ENCODE data around the gene DNAJC7. TPM values are rescaled to one million over a fixed set of nuclear protein-coding genes. Genes with fewer than 3 reads are reported as not detected.
A peak's percentile ranks its signal among the peaks of the same experiment; 100 is the strongest.
"Not testable (repeated sequence)": the region's sequence is repeated elsewhere in the genome, so short reads cannot be mapped to it uniquely, and the experiment has no call there.

The DNAJC7 gene
- total RNA-seq, 3 donors from 2014 or later: 144 to 154 (median 147) TPM

GRCh38 chr17:41956522-41956921 is 60.7 kb downstream of the DNAJC7 start:
- no peaks in the 10 kb centered on the region for H3K36me3 Mint-ChIP-seq (ENCODE audit: insufficient read depth)
- no peaks in the 10 kb centered on the region for H3K4me1 Mint-ChIP-seq (ENCODE audit: low read depth)
- no peak overlapping the region for H3K4me3 Mint-ChIP-seq
- H3K9me3 Mint-ChIP-seq: no peaks in the 10 kb centered on the region
- DNase-seq (no peak), ATAC-seq (no peak)
- no peaks in the 10 kb centered on the region for H3K27me3 Mint-ChIP-seq (ENCODE audit: low read depth)

- Mint-ChIP-seq H3K27me3 (ENCODE audit: low read depth) (no peaks in the 10 kb centered on the region), H3K4me3 (no peak overlapping the region), H3K36me3 (ENCODE audit: insufficient read depth) (no peaks in the 10 kb centered on the region), H3K9me3 (no peaks in the 10 kb centered on the region), H3K4me1 (ENCODE audit: low read depth) (no peaks in the 10 kb centered on the region)
- no peak for ATAC-seq
- no peak for DNase-seq
These were observed 68.3 kb downstream of the DNAJC7 start for GRCh38 chr17:41948762-41949460.

GRCh38 chr17:41944943-41945342 is 72.3 kb downstream of the DNAJC7 start:
- Mint-ChIP-seq H3K4me1 (ENCODE audit: low read depth) (no peaks in the 10 kb centered on the region), H3K9me3 (no peaks in the 10 kb centered on the region), H3K36me3 (ENCODE audit: insufficient read depth) (no peaks in the 10 kb centered on the region), H3K4me3 (no peak overlapping the region), H3K27me3 (ENCODE audit: low read depth) (no peaks in the 10 kb centered on the region)
- no peak for ATAC-seq
- no peak for DNase-seq

- Mint-ChIP-seq H3K9me3 (no peaks in the 10 kb centered on the region), H3K4me3 (no peak overlapping the region), H3K27me3 (ENCODE audit: low read depth) (no peaks in the 10 kb centered on the region), H3K36me3 (ENCODE audit: insufficient read depth) (no peaks in the 10 kb centered on the region), H3K4me1 (ENCODE audit: low read depth) (no peaks in the 10 kb centered on the region)
- ATAC-seq (no peak), DNase-seq (no peak)
These were observed 73.7 kb downstream of the DNAJC7 start for GRCh38 chr17:41943492-41943891.

GRCh38 chr17:41942626-41943373 is 74.4 kb downstream of the DNAJC7 start:
- no peak overlapping the region for H3K4me3 Mint-ChIP-seq

GRCh38 chr17:41941168-41941567 is 76.1 kb downstream of the DNAJC7 start:
- ATAC-seq (no peak), DNase-seq (no peak)
- H3K4me1 Mint-ChIP-seq (ENCODE audit: low read depth): no peaks in the 10 kb centered on the region
- no peaks in the 10 kb centered on the region for H3K9me3 Mint-ChIP-seq
- H3K4me3 Mint-ChIP-seq: no peak overlapping the region
- no peaks in the 10 kb centered on the region for H3K36me3 Mint-ChIP-seq (ENCODE audit: insufficient read depth)
- H3K27me3 Mint-ChIP-seq (ENCODE audit: low read depth): no peaks in the 10 kb centered on the region

More at GRCh38 chr17:41942626-41943373, 74.4 kb downstream of the DNAJC7 start:
- Mint-ChIP-seq H3K36me3 (ENCODE audit: insufficient read depth) (no peaks in the 10 kb centered on the region), H3K4me1 (ENCODE audit: low read depth) (no peaks in the 10 kb centered on the region), H3K27me3 (ENCODE audit: low read depth) (no peaks in the 10 kb centered on the region), H3K9me3 (no peaks in the 10 kb centered on the region)
- no peak for DNase-seq
- no peak for ATAC-seq

- Mint-ChIP-seq H3K4me3 (no peak overlapping the region), H3K27me3 (ENCODE audit: low read depth) (no peaks in the 10 kb centered on the region), H3K36me3 (ENCODE audit: insufficient read depth) (no peaks in the 10 kb centered on the region), H3K4me1 (ENCODE audit: low read depth) (no peaks in the 10 kb centered on the region), H3K9me3 (no peaks in the 10 kb centered on the region)
- ATAC-seq (no peak), DNase-seq (no peak)
These were observed 77.5 kb downstream of the DNAJC7 start for GRCh38 chr17:41939693-41940090.

GRCh38 chr17:41939044-41939692 is 78.1 kb downstream of the DNAJC7 start:
- no peaks in the 10 kb centered on the region for H3K36me3 Mint-ChIP-seq (ENCODE audit: insufficient read depth)
- DNase-seq (no peak), ATAC-seq (no peak)
- H3K4me1 Mint-ChIP-seq (ENCODE audit: low read depth): no peaks in the 10 kb centered on the region
- no peaks in the 10 kb centered on the region for H3K9me3 Mint-ChIP-seq
- no peak overlapping the region for H3K4me3 Mint-ChIP-seq
- H3K27me3 Mint-ChIP-seq (ENCODE audit: low read depth): no peaks in the 10 kb centered on the region

GRCh38 chr17:41937970-41938954 is 79.0 kb downstream of the DNAJC7 start:
- DNase-seq (no peak), ATAC-seq (no peak)
- H3K4me1 Mint-ChIP-seq (ENCODE audit: low read depth): no peaks in the 10 kb centered on the region
- no peaks in the 10 kb centered on the region for H3K9me3 Mint-ChIP-seq
- no peaks in the 10 kb centered on the region for H3K36me3 Mint-ChIP-seq (ENCODE audit: insufficient read depth)
- no peaks in the 10 kb centered on the region for H3K27me3 Mint-ChIP-seq (ENCODE audit: low read depth)
- no peak overlapping the region for H3K4me3 Mint-ChIP-seq

- no peak for ATAC-seq
- no peak overlapping the region for H3K4me3 Mint-ChIP-seq
- peaks cover 8% of the 10 kb centered on the region for H3K4me1 Mint-ChIP-seq (ENCODE audit: low read depth)
- no peak for DNase-seq
- no peaks in the 10 kb centered on the region for H3K27me3 Mint-ChIP-seq (ENCODE audit: low read depth)
- H3K36me3 Mint-ChIP-seq (ENCODE audit: insufficient read depth): no peaks in the 10 kb centered on the region
- H3K9me3 Mint-ChIP-seq: no peaks in the 10 kb centered on the region
These were observed 81.6 kb downstream of the DNAJC7 start for GRCh38 chr17:41935641-41936040.

- peaks cover 26% of the 10 kb centered on the region for H3K4me1 Mint-ChIP-seq (ENCODE audit: low read depth)
- no peak overlapping the region for H3K4me3 Mint-ChIP-seq
- H3K9me3 Mint-ChIP-seq: no peaks in the 10 kb centered on the region
- DNase-seq: no peak
- H3K36me3 Mint-ChIP-seq (ENCODE audit: insufficient read depth): no peaks in the 10 kb centered on the region
- H3K27me3 Mint-ChIP-seq (ENCODE audit: low read depth): no peaks in the 10 kb centered on the region
- no peak for ATAC-seq
These were observed 84.3 kb downstream of the DNAJC7 start for GRCh38 chr17:41932816-41933389.

- not testable (repeated sequence) for H3K9me3 Mint-ChIP-seq; ATAC-seq; H3K27me3 Mint-ChIP-seq (ENCODE audit: low read depth); H3K4me3 Mint-ChIP-seq; H3K36me3 Mint-ChIP-seq (ENCODE audit: insufficient read depth); DNase-seq
- H3K4me1 Mint-ChIP-seq (ENCODE audit: low read depth): peaks cover 26% of the 10 kb centered on the region
These were observed 85.5 kb downstream of the DNAJC7 start for GRCh38 chr17:41931715-41932114.

GRCh38 chr17:41930833-41931156 is 86.4 kb downstream of the DNAJC7 start:
- H3K36me3 Mint-ChIP-seq (ENCODE audit: insufficient read depth); H3K27me3 Mint-ChIP-seq (ENCODE audit: low read depth); DNase-seq; H3K9me3 Mint-ChIP-seq: not testable (repeated sequence)
- Mint-ChIP-seq H3K4me3 (peak overlapping the region; percentile 98), H3K4me1 (ENCODE audit: low read depth) (peaks cover 26% of the 10 kb centered on the region)
- peak; percentile 58 to 60 for ATAC-seq
